ENCODE data around the gene GTPBP6. TPM values are rescaled to one million over a fixed set of nuclear protein-coding genes. Genes with fewer than 3 reads are reported as not detected.
"Not testable (repeated sequence)": the region's sequence is repeated elsewhere in the genome, so short reads cannot be mapped to it uniquely, and the experiment has no call there.

GTPBP6 gene
- total RNA-seq, 2 experiments from 2014 or later, result 48.5 to 52.1 TPM

DNA sequence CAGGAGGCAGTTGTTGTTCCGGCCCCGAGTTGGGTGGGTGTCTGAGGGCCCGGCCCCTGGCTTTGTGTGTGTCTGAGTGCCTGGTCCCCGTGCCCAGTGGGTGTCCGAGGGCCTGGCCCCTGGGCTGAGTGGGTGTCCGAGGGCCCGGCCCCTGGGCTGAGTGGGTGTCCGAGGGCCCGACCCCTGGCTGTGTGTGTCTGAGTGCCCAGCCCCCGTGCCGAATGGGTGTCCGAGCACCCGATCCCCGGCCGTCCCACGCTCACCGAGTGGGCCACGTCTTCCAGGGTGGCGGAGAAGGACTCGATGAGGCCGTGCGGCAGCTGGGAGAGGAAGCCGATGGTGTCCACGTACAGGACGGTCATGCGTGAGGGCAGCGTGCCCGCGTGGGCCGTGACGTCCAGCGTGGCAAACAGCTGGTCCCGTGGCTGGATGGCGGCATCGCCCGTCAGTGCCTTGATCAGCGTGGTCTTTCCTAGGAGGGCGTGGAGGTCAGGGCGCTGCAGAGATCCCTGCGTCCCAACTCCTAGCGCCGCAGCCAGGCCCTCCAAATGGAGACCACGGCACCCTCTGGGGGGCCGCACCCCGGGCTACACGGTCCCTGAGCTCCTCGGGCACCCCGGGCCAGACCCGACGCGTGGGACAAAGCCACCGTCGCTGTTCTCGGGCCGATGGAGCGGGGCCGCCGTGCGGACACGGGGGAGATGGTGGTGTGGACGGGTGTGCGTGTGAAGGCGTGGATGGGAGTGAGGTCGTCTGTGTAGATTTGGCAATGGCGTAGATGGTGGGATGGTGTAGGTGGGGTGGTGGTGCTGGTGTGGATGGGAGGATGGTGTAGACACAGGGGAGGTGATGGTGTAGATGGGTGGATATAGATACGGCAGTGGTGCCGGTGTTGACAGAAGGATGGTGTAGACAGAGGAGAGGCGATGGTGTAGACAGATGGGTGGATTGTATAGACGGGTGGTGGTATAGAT is 7.2 kb downstream of the GTPBP6 start:
- POLR2A ChIA-PET, result no interaction called here
- H3K27ac Mint-ChIP-seq, result no peak overlapping the region
- no peaks in the 10 kb centered on the region for H3K9me3 Mint-ChIP-seq
- peaks cover under 1% of the 10 kb centered on the region for H3K4me1 Mint-ChIP-seq
- no peak for DNase-seq
- peaks cover 35% of the 10 kb centered on the region for H3K36me3 Mint-ChIP-seq (ENCODE audit: low read depth)
- CTCF ChIA-PET, result no interaction called here
- no peak overlapping the region for H3K4me3 Mint-ChIP-seq
- H3K27me3 Mint-ChIP-seq, result no peaks in the 10 kb centered on the region

DNA sequence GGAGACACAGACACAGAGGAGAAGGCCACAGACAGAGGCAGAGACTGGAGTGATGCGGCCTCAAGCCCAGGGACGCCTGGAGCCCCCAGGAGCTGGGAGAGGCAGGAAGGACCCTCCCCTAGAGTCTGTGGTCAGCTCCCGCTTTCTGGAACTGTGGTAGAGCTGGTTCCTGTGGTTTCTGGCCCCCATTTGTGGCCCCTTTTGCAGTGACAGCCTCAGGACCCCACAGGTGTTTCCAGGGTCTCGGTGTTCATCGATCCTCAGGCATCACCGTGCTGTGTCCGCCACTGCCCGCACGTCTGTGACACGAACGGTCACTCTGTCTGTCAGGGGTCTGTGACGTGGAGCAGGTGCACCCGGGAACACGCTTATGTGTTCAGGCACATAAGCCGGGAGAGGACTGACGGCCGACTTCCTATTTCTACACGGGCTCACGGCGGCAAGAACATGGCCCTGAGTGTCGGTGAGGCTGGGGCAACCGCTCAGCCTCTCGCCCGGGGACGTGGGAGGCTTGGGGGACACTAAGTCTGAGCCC is 7.9 kb downstream of the GTPBP6 start:
- no peak overlapping the region for H3K27ac Mint-ChIP-seq
- H3K4me3 Mint-ChIP-seq, result no peak overlapping the region
- no peak for DNase-seq
- H3K4me1 Mint-ChIP-seq, result no peaks in the 10 kb centered on the region
- H3K9me3 Mint-ChIP-seq, result no peaks in the 10 kb centered on the region
- no peaks in the 10 kb centered on the region for H3K27me3 Mint-ChIP-seq
- ChIA-PET POLR2A (no interaction called here), CTCF (no interaction called here)
- H3K36me3 Mint-ChIP-seq (ENCODE audit: low read depth), result peaks cover 39% of the 10 kb centered on the region

DNA sequence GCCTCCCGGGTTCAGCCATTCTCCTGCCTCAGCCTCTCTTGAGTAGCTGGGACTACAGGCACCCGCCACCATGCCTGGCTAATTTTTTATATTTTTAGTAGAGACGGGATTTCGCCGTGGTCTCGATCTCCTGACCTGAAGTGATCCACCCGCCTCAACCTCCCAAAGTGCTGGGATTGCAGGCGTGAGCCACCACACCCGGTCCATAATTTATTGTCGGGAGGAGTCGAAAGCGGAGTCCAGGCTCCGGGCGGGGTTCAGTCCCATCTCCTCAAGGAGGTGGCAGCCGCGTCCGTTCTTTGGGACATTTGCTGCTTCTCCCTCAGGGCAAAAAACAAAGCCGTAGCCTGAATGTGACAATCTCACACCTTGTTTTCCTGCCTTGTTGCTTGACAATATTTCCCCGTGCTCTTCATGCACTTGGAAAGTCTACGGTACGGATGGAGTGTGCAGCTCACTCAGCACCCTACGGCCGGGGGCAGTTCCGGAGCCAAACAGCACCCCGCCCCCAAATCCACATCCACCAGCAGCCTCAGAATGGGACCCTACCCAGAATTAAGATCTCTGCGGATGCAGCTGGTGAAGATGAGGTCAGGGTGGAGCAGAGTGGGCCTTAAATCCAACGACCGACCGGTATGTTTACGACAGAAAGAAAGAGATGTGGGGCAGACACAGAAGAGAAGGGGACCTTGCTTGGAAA is 9.6 kb downstream of the GTPBP6 start:
- no peak overlapping the region for H3K27ac Mint-ChIP-seq
- POLR2A ChIA-PET, result no interaction called here
- H3K4me1 Mint-ChIP-seq, result no peaks in the 10 kb centered on the region
- DNase-seq, result no peak
- H3K27me3 Mint-ChIP-seq, result no peaks in the 10 kb centered on the region
- H3K9me3 Mint-ChIP-seq, result no peaks in the 10 kb centered on the region
- H3K4me3 Mint-ChIP-seq, result no peak overlapping the region
- CTCF ChIA-PET, result no interaction called here
- peaks cover 41% of the 10 kb centered on the region for H3K36me3 Mint-ChIP-seq (ENCODE audit: low read depth)

DNA sequence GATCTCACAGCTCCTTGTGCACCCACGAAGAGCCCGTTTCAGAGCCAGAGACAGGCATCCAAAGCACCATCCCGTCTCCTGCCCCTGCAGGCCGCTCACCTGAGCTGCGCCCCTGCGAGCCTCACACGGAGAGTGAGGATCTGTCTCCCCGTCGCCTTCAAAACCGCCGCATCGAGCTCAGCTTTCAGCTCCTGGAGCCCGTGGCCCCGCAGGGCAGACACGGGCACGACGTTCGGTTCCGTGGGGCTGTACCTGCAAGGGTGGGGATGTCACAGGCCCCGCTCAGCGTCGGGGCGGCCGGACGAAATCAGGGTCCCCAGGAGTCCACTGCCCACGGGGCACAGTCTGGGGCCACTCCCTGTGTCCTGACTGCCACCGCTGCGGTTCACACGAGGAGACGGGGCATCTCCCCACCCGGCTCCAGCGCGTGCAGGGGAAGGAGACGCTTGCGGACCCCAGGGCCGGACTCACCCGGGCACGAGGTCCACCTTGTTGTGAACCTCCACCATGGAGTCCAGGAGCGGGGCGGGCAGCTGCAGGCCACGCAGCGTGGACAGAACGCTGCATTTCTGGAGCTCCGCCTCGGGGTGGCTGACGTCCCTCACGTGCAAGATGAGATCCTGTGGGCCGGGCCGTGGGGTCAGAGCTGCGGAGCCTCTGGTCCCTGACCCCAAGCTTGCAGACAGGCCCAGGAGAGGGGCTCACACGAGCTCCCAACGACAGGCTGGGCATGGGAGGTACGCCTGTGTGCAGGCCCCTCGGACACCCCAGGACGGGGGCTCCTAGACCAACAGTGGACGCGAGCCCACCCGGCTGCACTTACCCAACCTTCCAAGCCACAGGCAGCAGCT is 11.1 kb downstream of the GTPBP6 start:
- H3K27ac Mint-ChIP-seq, result no peak overlapping the region
- peaks cover 41% of the 10 kb centered on the region for H3K36me3 Mint-ChIP-seq (ENCODE audit: low read depth)
- H3K4me3 Mint-ChIP-seq, result no peak overlapping the region
- no peaks in the 10 kb centered on the region for H3K27me3 Mint-ChIP-seq
- DNase-seq, result no peak
- ChIA-PET CTCF (no interaction called here), POLR2A (no interaction called here)
- H3K9me3 Mint-ChIP-seq, result no peaks in the 10 kb centered on the region
- H3K4me1 Mint-ChIP-seq, result no peaks in the 10 kb centered on the region

DNA sequence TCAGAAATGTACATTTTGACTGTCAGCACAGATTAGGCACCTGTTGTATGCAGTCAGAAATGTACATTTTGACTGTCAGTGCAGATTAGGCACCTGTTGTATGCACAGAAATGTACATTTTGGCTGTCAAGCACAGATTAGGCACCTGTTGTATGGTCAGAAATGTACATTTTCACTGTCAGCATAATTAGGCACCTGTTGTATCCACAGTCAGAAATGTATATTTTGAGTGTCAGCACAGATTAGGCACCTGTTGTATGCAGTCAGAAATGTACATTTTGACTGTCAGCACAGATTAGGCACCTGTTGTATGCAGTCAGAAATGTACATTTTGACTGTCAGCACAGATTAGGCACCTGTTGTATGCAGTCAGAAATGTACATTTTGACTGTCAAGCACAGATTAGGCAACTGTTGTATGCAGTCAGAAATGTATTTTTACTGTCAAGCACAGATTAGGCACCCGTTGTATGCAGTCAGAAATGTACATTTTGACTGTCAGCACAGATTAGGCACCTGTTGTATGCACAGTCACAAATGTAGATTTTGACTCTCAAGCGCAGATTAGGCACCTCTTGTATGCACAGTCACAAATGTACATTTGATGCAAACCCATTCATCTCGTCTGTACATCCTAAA is 11.9 kb downstream of the GTPBP6 start:
- POLR2A ChIA-PET, CTCF ChIA-PET, H3K27me3 Mint-ChIP-seq, H3K27ac Mint-ChIP-seq, H3K4me1 Mint-ChIP-seq, H3K9me3 Mint-ChIP-seq, DNase-seq, H3K4me3 Mint-ChIP-seq: not testable (repeated sequence)
- peaks cover 40% of the 10 kb centered on the region for H3K36me3 Mint-ChIP-seq (ENCODE audit: low read depth)

DNA sequence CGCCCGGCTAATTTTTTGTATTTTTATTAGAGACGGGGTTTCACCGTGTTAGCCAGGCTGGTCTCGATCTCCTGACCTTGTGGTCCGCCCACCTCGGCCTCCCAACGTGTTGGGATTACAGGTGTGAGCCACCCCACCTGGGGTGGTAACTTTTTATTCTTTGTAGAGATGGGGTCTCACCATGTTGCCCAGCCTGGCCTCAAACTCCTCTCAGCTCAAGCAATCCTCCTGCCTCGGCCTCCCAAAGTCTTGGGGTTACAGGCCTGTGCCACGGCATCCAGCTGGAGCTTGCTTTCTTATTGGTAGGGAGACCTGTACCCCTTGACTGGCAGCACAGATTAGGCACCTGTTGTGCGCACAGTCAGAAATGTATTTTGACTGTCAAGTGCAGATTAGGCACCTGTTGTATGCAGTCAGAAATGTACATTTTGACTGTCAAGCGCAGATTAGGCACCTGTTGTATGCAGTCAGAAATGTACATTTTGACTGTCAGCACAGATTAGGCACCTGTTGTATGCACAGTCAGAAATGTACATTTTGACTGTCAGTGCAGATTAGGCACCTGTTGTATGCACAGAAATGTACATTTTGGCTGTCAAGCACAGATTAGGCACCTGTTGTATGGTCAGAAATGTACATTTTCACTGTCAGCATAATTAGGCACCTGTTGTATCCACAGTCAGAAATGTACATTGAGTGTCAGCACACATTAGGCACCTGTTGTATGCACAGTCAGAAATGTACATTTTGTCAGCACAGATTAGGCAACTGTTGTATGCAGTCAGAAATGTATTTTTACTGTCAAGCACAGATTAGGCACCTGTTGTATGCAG is 12.6 kb downstream of the GTPBP6 start:
- H3K27ac Mint-ChIP-seq, POLR2A ChIA-PET, DNase-seq, H3K4me3 Mint-ChIP-seq, H3K27me3 Mint-ChIP-seq, H3K9me3 Mint-ChIP-seq, CTCF ChIA-PET, H3K4me1 Mint-ChIP-seq: not testable (repeated sequence)
- H3K36me3 Mint-ChIP-seq (ENCODE audit: low read depth), result peaks cover 43% of the 10 kb centered on the region

DNA sequence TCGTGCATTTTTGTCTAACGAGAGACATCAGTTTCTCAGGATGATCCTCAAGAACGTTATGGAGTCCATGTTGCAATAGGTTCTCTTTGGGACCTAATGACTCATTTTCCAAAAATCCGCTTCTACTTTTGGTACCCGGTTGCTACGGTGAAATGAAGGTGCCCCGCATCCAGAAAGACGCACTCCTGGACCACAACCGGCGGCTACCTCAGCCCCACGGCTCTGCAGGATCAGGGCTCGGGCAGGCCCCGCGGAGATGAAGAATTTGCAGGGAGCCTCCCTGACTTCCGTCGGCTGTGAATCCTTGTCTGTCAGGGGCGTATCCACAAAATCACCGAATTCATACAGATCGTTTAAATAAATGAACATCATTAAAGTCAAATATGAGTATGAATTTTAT is 15.6 kb downstream of the GTPBP6 start:
- ChIA-PET POLR2A (no interaction called here), CTCF (no interaction called here)
- DNase-seq, result no peak
- H3K27ac Mint-ChIP-seq, result no peak overlapping the region
- H3K36me3 Mint-ChIP-seq (ENCODE audit: low read depth), result peaks cover 45% of the 10 kb centered on the region
- no peaks in the 10 kb centered on the region for H3K9me3 Mint-ChIP-seq
- no peaks in the 10 kb centered on the region for H3K27me3 Mint-ChIP-seq
- no peaks in the 10 kb centered on the region for H3K4me1 Mint-ChIP-seq
- H3K4me3 Mint-ChIP-seq, result no peak overlapping the region

DNA sequence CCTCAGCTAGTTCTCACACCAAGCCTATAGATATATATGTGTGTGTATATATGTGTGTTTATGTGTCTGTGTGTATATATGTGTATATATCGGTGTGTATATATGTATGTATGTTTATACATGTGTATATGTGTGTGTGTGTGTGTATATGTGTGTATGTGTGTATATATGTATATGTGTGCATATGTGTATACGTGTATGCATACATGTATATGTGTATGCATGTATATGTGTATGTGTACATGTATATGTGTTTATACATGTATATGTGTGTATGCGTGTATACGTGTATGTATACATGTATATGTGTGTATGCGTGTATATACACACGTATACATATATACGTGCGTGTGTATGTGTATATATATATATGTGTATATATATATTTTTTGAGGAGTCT is 18.3 kb downstream of the GTPBP6 start:
- H3K27me3 Mint-ChIP-seq, result no peaks in the 10 kb centered on the region
- POLR2A ChIA-PET, result no interaction called here
- H3K27ac Mint-ChIP-seq, result no peak overlapping the region
- no peaks in the 10 kb centered on the region for H3K9me3 Mint-ChIP-seq
- no peak for DNase-seq
- H3K4me1 Mint-ChIP-seq, result no peaks in the 10 kb centered on the region
- H3K36me3 Mint-ChIP-seq (ENCODE audit: low read depth), result peaks cover 45% of the 10 kb centered on the region
- no peak overlapping the region for H3K4me3 Mint-ChIP-seq
- CTCF ChIA-PET, result no interaction called here

DNA sequence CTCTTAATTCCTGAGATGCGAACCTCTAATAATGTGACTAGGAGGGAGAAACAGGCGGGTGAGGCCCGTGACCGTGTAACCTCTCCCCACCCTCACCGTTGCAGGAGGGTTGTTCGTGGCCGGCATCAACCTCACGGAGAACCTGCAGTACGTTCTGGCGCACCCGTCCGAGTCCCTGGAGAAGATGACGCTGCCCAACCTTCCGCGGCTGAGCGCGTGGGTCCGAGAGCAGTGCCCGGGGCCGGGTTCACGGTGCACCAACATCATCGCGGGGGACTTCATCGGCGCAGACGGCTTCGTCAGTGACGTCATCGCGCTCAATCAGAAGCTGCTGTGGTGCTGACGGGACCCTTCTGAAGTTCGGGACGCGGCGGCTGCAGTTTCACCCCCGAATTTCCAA is 19.6 kb downstream of the GTPBP6 start:
- Mint-ChIP-seq H3K36me3 (ENCODE audit: low read depth) (peaks cover 50% of the 10 kb centered on the region), H3K9me3 (no peaks in the 10 kb centered on the region), H3K27me3 (no peaks in the 10 kb centered on the region), H3K4me1 (no peaks in the 10 kb centered on the region), H3K27ac (no peak overlapping the region), H3K4me3 (no peak overlapping the region)
- no peak for DNase-seq
- ChIA-PET POLR2A (no interaction called here), CTCF (no interaction called here)

DNA sequence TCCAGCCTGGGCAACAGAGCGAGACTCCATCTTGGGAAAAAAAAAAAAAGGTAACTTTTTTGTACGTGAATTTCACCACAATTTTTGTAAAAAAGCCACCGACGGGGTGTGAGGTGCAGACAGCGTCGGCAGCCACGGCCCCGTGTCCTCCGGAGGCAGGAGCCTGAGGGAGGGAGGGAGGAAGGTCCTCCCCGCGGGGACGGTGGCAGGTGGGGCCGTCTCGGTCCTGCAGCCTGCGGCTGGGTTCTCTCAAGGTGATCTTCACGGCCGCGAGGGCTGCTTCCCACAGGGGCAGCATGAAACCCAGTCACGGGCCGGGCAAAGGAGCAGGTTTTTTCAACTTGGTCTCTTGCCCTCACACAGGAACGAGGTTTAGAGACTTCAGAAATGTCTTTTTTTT is 23.5 kb downstream of the GTPBP6 start:
- peaks cover 53% of the 10 kb centered on the region for H3K36me3 Mint-ChIP-seq (ENCODE audit: low read depth)
- peak; percentile 5 for DNase-seq
- H3K27me3 Mint-ChIP-seq, result no peaks in the 10 kb centered on the region
- CTCF ChIA-PET, result no interaction called here
- no peak overlapping the region for H3K4me3 Mint-ChIP-seq
- no peaks in the 10 kb centered on the region for H3K9me3 Mint-ChIP-seq
- H3K4me1 Mint-ChIP-seq, result no peaks in the 10 kb centered on the region
- POLR2A ChIA-PET, result no interaction called here
- H3K27ac Mint-ChIP-seq, result no peak overlapping the region

DNA sequence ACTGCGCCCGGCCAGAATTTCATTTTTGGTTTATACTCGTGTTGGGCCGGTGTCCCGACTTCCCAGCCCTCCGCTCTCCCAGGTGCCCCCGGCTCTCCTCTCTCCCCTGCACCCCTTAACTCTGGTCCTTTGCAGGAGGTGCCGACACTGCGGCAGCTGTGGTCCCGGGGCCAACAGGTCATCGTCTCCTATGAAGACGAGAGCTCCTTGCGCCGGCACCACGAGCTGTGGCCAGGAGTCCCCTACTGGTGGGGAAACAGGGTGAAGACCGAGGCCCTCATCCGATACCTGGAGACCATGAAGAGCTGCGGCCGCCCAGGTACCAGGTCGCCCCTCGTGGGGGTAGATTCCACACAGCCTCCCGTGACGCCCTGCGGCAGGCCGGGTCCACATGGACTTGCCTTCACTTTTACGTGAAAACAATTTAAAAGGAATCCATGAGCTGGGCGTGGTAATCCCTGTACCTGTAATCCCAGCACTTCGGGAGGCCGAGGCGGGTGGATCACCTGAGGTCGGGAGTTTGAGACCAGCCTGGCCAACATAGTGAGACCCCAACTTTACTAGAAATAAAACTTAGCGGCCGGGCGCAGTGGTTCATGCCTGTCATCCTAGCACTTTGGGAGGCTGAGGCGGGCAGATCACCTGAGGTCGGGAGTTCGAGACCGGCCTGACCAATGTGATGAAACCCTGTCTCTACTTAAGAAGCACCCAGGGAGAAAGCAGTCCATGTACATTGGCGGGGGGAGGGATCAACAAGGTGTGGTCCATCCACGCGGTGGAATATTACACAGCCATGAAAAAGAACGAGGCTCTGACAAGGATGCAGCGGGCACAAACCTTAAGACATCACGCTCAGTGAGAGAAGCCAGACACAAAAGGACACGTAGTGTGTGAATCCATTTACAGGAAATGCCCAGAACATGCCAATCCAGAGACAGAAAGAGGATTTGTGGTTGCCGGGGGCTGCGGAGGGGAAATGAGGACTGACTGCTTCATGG is 25.4 kb downstream of the GTPBP6 start:
- no peak overlapping the region for H3K27ac Mint-ChIP-seq
- DNase-seq, result peak; percentile 3
- H3K27me3 Mint-ChIP-seq, result no peaks in the 10 kb centered on the region
- no peak overlapping the region for H3K4me3 Mint-ChIP-seq
- H3K36me3 Mint-ChIP-seq (ENCODE audit: low read depth), result peaks cover 51% of the 10 kb centered on the region
- H3K4me1 Mint-ChIP-seq, result no peaks in the 10 kb centered on the region
- POLR2A ChIA-PET, result no interaction called here
- CTCF ChIA-PET, result no interaction called here
- no peaks in the 10 kb centered on the region for H3K9me3 Mint-ChIP-seq
